ENCODE results near the gene SKP1.

Gene SKP1

GRCh38 chr5:134131578-134132350, 45.0 kb downstream of the SKP1 start:
- H2BK120ac ChIP-seq (ENCODE audit: low read depth, low read length), result no peak overlapping the region
- H2BK12ac ChIP-seq (ENCODE audit: low read length), result no peak overlapping the region
- H3K4me1 ChIP-seq (ENCODE audit: control insufficient read depth in 2 of 2, insufficient read depth in 1 of 2, low read depth in 1 of 2, low read length in 2 of 2), result no peaks in the 10 kb centered on the region
- no CpG with 5 or more reads among the region's 7 CpGs for WGBS, 2 donors (ENCODE audit: extremely low coverage in 2 of 2, insufficient read length in 2 of 2, insufficient replicate concordance in 1 of 2)
- H4K8ac ChIP-seq (ENCODE audit: low read depth, low read length), result no peak overlapping the region
- H3K23ac ChIP-seq (ENCODE audit: low read depth, low read length, poor library complexity), result no peak overlapping the region
- no peak overlapping the region for H3K18ac ChIP-seq (ENCODE audit: low read length)
- H3K4me3 ChIP-seq (ENCODE audit: low read length in 2 of 2), result no peak overlapping the region
- H2BK15ac ChIP-seq (ENCODE audit: low read length), result no peak overlapping the region
- no peak overlapping the region for H3K14ac ChIP-seq (ENCODE audit: low read length)
- no peak overlapping the region for H3K4me2 ChIP-seq (ENCODE audit: insufficient read depth, low read length, poor library complexity, severe bottlenecking)
- no peak overlapping the region for H3K9ac ChIP-seq (ENCODE audit: low read depth, low read length, poor library complexity)
- H2AFZ ChIP-seq (ENCODE audit: low read length), result no peak overlapping the region
- peaks cover 33 to 75% of the 10 kb centered on the region in 2 donors for H3K36me3 ChIP-seq (replicated peaks in 1 of 2; ENCODE audit: control insufficient read depth in 2 of 2, insufficient read depth in 2 of 2, low read length in 2 of 2)
- H3K27ac ChIP-seq (replicated peaks; ENCODE audit: low read length), result no peak overlapping the region
- no peak overlapping the region for H3K4ac ChIP-seq (ENCODE audit: low read length)
- H2BK5ac ChIP-seq (ENCODE audit: low read length), result no peak overlapping the region
- no peak overlapping the region for H4K91ac ChIP-seq (ENCODE audit: low read depth, low read length, poor library complexity)
- H3K79me1 ChIP-seq (ENCODE audit: low read depth, low read length), result peaks cover 3% of the 10 kb centered on the region
- no peak overlapping the region for H2AK5ac ChIP-seq (ENCODE audit: low read depth, low read length)
- no peak for DNase-seq (ENCODE audit: low spot score)
- no peaks in the 10 kb centered on the region for H3K27me3 ChIP-seq (ENCODE audit: control insufficient read depth in 3 of 3, insufficient read depth in 3 of 3, low read depth in 1 of 3, low read length in 3 of 3)
- no peaks in the 10 kb centered on the region for H3K9me3 ChIP-seq (replicated peaks in 1 of 2; ENCODE audit: control insufficient read depth in 2 of 2, insufficient read depth in 1 of 2, low read depth in 1 of 2, low read length in 2 of 2)

- Histone ChIP-seq H3K4me2 (ENCODE audit: insufficient read depth, low read length, poor library complexity, severe bottlenecking) (no peak overlapping the region), H3K4me1 (ENCODE audit: control insufficient read depth in 2 of 2, insufficient read depth in 1 of 2, low read depth in 1 of 2, low read length in 2 of 2) (no peaks in the 10 kb centered on the region), H4K8ac (ENCODE audit: low read depth, low read length) (no peak overlapping the region), H2BK15ac (ENCODE audit: low read length) (no peak overlapping the region), H2BK120ac (ENCODE audit: low read depth, low read length) (no peak overlapping the region), H3K18ac (ENCODE audit: low read length) (no peak overlapping the region), H4K91ac (ENCODE audit: low read depth, low read length, poor library complexity) (no peak overlapping the region), H3K23ac (ENCODE audit: low read depth, low read length, poor library complexity) (no peak overlapping the region), H3K9me3 (replicated peaks in 1 of 2; ENCODE audit: control insufficient read depth in 2 of 2, insufficient read depth in 1 of 2, low read depth in 1 of 2, low read length in 2 of 2) (no peaks in the 10 kb centered on the region), H3K36me3 (replicated peaks in 1 of 2; ENCODE audit: control insufficient read depth in 2 of 2, insufficient read depth in 2 of 2, low read length in 2 of 2) (peaks cover 29 to 69% of the 10 kb centered on the region in 2 donors), H2BK12ac (ENCODE audit: low read length) (no peak overlapping the region), H3K79me1 (ENCODE audit: low read depth, low read length) (peaks cover 3% of the 10 kb centered on the region), H3K4me3 (ENCODE audit: low read length in 2 of 2) (no peak overlapping the region), H2AK5ac (ENCODE audit: low read depth, low read length) (no peak overlapping the region), H3K4ac (ENCODE audit: low read length) (no peak overlapping the region), H3K27ac (replicated peaks; ENCODE audit: low read length) (no peak overlapping the region), H2AFZ (ENCODE audit: low read length) (no peak overlapping the region), H3K9ac (ENCODE audit: low read depth, low read length, poor library complexity) (no peak overlapping the region), H2BK5ac (ENCODE audit: low read length) (no peak overlapping the region), H3K27me3 (ENCODE audit: control insufficient read depth in 3 of 3, insufficient read depth in 3 of 3, low read depth in 1 of 3, low read length in 3 of 3) (no peaks in the 10 kb centered on the region), H3K14ac (ENCODE audit: low read length) (no peak overlapping the region)
- no peak for DNase-seq (ENCODE audit: low spot score)
- WGBS, 2 donors (ENCODE audit: extremely low coverage in 2 of 2, insufficient read length in 2 of 2, insufficient replicate concordance in 1 of 2), result no CpG with 5 or more reads among the region's 3 CpGs
These were observed 45.6 kb downstream of the SKP1 start for GRCh38 chr5:134131165-134131564.

GRCh38 chr5:134130239-134130945, 46.4 kb downstream of the SKP1 start:
- Histone ChIP-seq H2BK15ac (ENCODE audit: low read length) (no peak overlapping the region), H2AK5ac (ENCODE audit: low read depth, low read length) (no peak overlapping the region), H2BK5ac (ENCODE audit: low read length) (no peak overlapping the region), H3K4me2 (ENCODE audit: insufficient read depth, low read length, poor library complexity, severe bottlenecking) (no peak overlapping the region), H3K9me3 (replicated peaks in 1 of 2; ENCODE audit: control insufficient read depth in 2 of 2, insufficient read depth in 1 of 2, low read depth in 1 of 2, low read length in 2 of 2) (peaks cover 0 to 1% of the 10 kb centered on the region in 2 donors), H2BK120ac (ENCODE audit: low read depth, low read length) (no peak overlapping the region), H3K27ac (replicated peaks; ENCODE audit: low read length) (no peak overlapping the region), H3K14ac (ENCODE audit: low read length) (no peak overlapping the region), H3K18ac (ENCODE audit: low read length) (no peak overlapping the region), H2BK12ac (ENCODE audit: low read length) (peak overlapping the region; percentile 22), H3K23ac (ENCODE audit: low read depth, low read length, poor library complexity) (peak overlapping the region; percentile 55), H3K4ac (ENCODE audit: low read length) (no peak overlapping the region), H3K9ac (ENCODE audit: low read depth, low read length, poor library complexity) (no peak overlapping the region), H2AFZ (ENCODE audit: low read length) (no peak overlapping the region), H4K91ac (ENCODE audit: low read depth, low read length, poor library complexity) (no peak overlapping the region), H4K8ac (ENCODE audit: low read depth, low read length) (no peak overlapping the region), H3K79me1 (ENCODE audit: low read depth, low read length) (peaks cover 3% of the 10 kb centered on the region), H3K36me3 (replicated peaks in 1 of 2; ENCODE audit: control insufficient read depth in 2 of 2, insufficient read depth in 2 of 2, low read length in 2 of 2) (peaks cover 33 to 61% of the 10 kb centered on the region in 2 donors), H3K4me3 (ENCODE audit: low read length in 2 of 2) (no peak overlapping the region), H3K27me3 (ENCODE audit: control insufficient read depth in 3 of 3, insufficient read depth in 3 of 3, low read depth in 1 of 3, low read length in 3 of 3) (no peaks in the 10 kb centered on the region), H3K4me1 (ENCODE audit: control insufficient read depth in 2 of 2, insufficient read depth in 1 of 2, low read depth in 1 of 2, low read length in 2 of 2) (no peaks in the 10 kb centered on the region)
- no peak for DNase-seq (ENCODE audit: low spot score)
- no CpG with 5 or more reads among the region's 8 CpGs for WGBS, 2 donors (ENCODE audit: extremely low coverage in 2 of 2, insufficient read length in 2 of 2, insufficient replicate concordance in 1 of 2)
